Activated CD8-positive, alpha-beta T cell treated with anti-CD3 and anti-CD28 coated beads, Interleukin-2, amount 10 ng/mL, durations not matched to agents 7 days and 5 days (primary cell): ENCODE data around the gene NUP42. TPM values are rescaled to one million over a fixed set of nuclear protein-coding genes. Genes with fewer than 3 reads are reported as not detected.
"Not testable (repeated sequence)": the region's sequence is repeated elsewhere in the genome, so short reads cannot be mapped to it uniquely, and the experiment has no call there.

Experiments
- ATAC-seq: fragments of 150-1000 bp; cut with Tn5 transposase; one replicate; pipeline ENCODE4 v1.10.0; 2021; ENCODE audit warnings: moderate library complexity
- CTCF ChIA-PET: fragments of 350-600 bp; sonication (Branson Sonifier 250); formaldehyde crosslinking; loops from one replicate; lab custom pipeline; 2021; ENCODE audit warnings: antibody characterized with exemption; lab: Charles Lee
- POLR2A ChIA-PET: fragments of 350-600 bp; sonication (Branson Sonifier 250); formaldehyde crosslinking; loops from one replicate; lab custom pipeline; 2021; ENCODE audit warnings: antibody characterized with exemption; lab: Charles Lee
- DNase-seq: peaks from one replicate; pipeline ENCODE4 v3.0.0-alpha.2; 2020
- H3K27ac Mint-ChIP-seq: one replicate; pipeline ENCODE4 v1.8.0; 2021; ENCODE audit warnings: mild to moderate bottlenecking, mixed read lengths
- H3K27me3 Mint-ChIP-seq: one replicate; pipeline ENCODE4 v1.8.0; 2021; ENCODE audit warnings: low read depth, mixed read lengths
- H3K36me3 Mint-ChIP-seq: one replicate; pipeline ENCODE4 v1.8.0; 2021; ENCODE audit warnings: low read depth, mixed read lengths
- H3K4me1 Mint-ChIP-seq: one replicate; pipeline ENCODE4 v1.8.0; 2021; ENCODE audit warnings: low read depth, mixed read lengths
- H3K4me3 Mint-ChIP-seq: one replicate; pipeline ENCODE4 v1.8.0; 2021; ENCODE audit warnings: mild to moderate bottlenecking, mixed read lengths
- H3K9me3 Mint-ChIP-seq: one replicate; pipeline ENCODE4 v1.8.0; 2022; ENCODE audit warnings: mixed read lengths; ENCODE audit not compliant: insufficient read depth
- total RNA-seq, 2 experiments: library from RNA; stranded (reverse); gene quantifications; one replicate each; pipeline ENCODE4 v1.2.3, GENCODE V29; 2021

The NUP42 gene
- total RNA-seq, 2 experiments from 2014 or later, result 38.2 to 39.7 TPM

- Mint-ChIP-seq H3K9me3 (no peaks in the 10 kb centered on the region), H3K27me3 (peaks cover 20% of the 10 kb centered on the region), H3K4me3 (no peak overlapping the region), H3K27ac (no peak overlapping the region), H3K36me3 (no peaks in the 10 kb centered on the region), H3K4me1 (no peaks in the 10 kb centered on the region)
- ChIA-PET CTCF (no interaction called here), POLR2A (no interaction called here)
- no peak for ATAC-seq
- no peak for DNase-seq
These were observed 34.2 kb downstream of the NUP42 start for GRCh38 chr7:23216021-23216420.

GRCh38 chr7:23218196-23218595, 36.3 kb downstream of the NUP42 start:
- CTCF ChIA-PET, result no interaction called here
- Mint-ChIP-seq H3K36me3 (no peaks in the 10 kb centered on the region), H3K27ac (no peak overlapping the region), H3K27me3 (peaks cover 17% of the 10 kb centered on the region), H3K4me3 (no peak overlapping the region), H3K9me3 (no peaks in the 10 kb centered on the region), H3K4me1 (no peaks in the 10 kb centered on the region)
- no peak for ATAC-seq
- POLR2A ChIA-PET, result no interaction called here
- DNase-seq, result no peak

DNA sequence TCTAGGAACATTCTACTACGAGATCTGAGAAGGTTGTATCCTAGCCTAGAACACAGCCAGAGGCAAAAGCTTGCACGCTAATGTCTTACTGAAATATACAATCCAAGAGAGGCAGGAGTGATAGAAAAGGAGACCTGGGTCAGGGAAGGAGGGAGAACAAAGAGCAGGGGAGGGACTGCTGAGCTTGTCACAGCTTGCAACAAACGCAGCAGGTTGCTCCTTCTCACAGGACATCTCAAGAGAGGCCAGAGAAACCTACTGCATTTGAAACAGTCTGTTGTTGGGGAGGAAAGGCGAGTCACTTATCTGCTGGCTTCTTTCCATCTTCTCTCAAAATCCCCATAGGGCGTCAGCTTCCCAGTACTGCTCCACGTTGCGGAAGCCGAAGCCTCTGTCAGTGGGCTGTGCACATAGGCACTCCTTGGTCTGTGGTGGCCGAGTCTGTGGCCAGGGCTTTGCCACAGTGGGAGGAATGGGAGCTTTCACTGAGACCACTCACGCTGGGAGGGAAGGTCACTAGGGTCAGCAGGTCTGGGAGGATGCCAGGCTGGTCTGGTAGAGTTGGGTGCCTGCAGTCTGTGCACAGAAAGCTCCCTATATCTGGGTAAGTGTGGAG, 39.0 kb downstream of the NUP42 start:
- ChIA-PET CTCF (no interaction called here), POLR2A (no interaction called here)
- Mint-ChIP-seq H3K36me3 (no peaks in the 10 kb centered on the region), H3K4me3 (no peak overlapping the region), H3K27me3 (peaks cover 22% of the 10 kb centered on the region), H3K4me1 (no peaks in the 10 kb centered on the region), H3K9me3 (no peaks in the 10 kb centered on the region), H3K27ac (no peak overlapping the region)
- ATAC-seq (no peak), DNase-seq (no peak)

GRCh38 chr7:23222439-23223030, 40.7 kb downstream of the NUP42 start:
- no peaks in the 10 kb centered on the region for H3K4me1 Mint-ChIP-seq
- H3K27me3 Mint-ChIP-seq, result peaks cover 20% of the 10 kb centered on the region
- H3K9me3 Mint-ChIP-seq, result no peaks in the 10 kb centered on the region
- DNase-seq, result no peak
- H3K36me3 Mint-ChIP-seq, result no peaks in the 10 kb centered on the region
- H3K4me3 Mint-ChIP-seq, result no peak overlapping the region
- no peak overlapping the region for H3K27ac Mint-ChIP-seq
- CTCF ChIA-PET, result no interaction called here
- POLR2A ChIA-PET, result interaction anchor here (0.7 kb wide), 1 partner anchor 235 kb away, joined by 3 read pairs; no protein-coding TSS in a partner anchor
- ATAC-seq, result no peak

- H3K4me1 Mint-ChIP-seq, ATAC-seq, CTCF ChIA-PET, POLR2A ChIA-PET, DNase-seq, H3K4me3 Mint-ChIP-seq, H3K27ac Mint-ChIP-seq, H3K9me3 Mint-ChIP-seq, H3K36me3 Mint-ChIP-seq: not testable (repeated sequence)
- H3K27me3 Mint-ChIP-seq, result peaks cover 16% of the 10 kb centered on the region
These were observed 42.5 kb downstream of the NUP42 start for GRCh38 chr7:23224364-23224763.

GRCh38 chr7:23226844-23227450, 45.1 kb downstream of the NUP42 start:
- peaks cover 8% of the 10 kb centered on the region for H3K27me3 Mint-ChIP-seq
- DNase-seq (no peak), ATAC-seq (no peak)
- H3K4me3 Mint-ChIP-seq, result no peak overlapping the region
- H3K9me3 Mint-ChIP-seq, result no peaks in the 10 kb centered on the region
- H3K27ac Mint-ChIP-seq, result no peak overlapping the region
- H3K4me1 Mint-ChIP-seq, result no peaks in the 10 kb centered on the region
- POLR2A ChIA-PET, result no interaction called here
- CTCF ChIA-PET, result interaction anchor here (1.0 kb wide), 1 partner anchor 36 kb away, joined by 3 read pairs; no protein-coding TSS in a partner anchor
- H3K36me3 Mint-ChIP-seq, result no peaks in the 10 kb centered on the region

DNA sequence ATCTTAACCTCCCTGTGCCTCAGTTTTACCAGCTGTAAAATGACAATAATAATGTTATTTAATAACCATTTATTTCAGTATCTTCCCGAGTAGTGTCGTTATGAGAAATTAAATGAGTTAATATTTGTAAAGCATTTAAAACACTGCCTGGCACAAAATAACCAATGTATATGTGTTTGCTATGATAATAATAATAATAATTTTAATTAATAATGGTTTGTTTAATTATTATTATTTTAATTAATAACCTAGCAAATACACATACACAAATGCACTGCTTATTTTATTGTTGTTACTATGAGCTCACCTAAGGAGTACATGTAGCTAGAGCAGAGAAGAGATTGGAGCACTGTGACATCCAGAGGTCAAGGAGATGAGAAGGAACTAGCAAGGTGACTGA, 46.6 kb downstream of the NUP42 start:
- Mint-ChIP-seq H3K27ac (no peak overlapping the region), H3K36me3 (no peaks in the 10 kb centered on the region), H3K4me3 (no peak overlapping the region), H3K9me3 (no peaks in the 10 kb centered on the region), H3K27me3 (peaks cover 7% of the 10 kb centered on the region), H3K4me1 (no peaks in the 10 kb centered on the region)
- DNase-seq (no peak), ATAC-seq (no peak)
- ChIA-PET POLR2A (interaction anchor here (1.2 kb wide), 1 partner anchor 23 kb away, joined by 3 read pairs; no protein-coding TSS in a partner anchor), CTCF (no interaction called here)

GRCh38 chr7:23230641-23231101, 48.8 kb downstream of the NUP42 start:
- no peak overlapping the region for H3K27ac Mint-ChIP-seq
- H3K9me3 Mint-ChIP-seq, result no peaks in the 10 kb centered on the region
- no peak overlapping the region for H3K4me3 Mint-ChIP-seq
- no peak for DNase-seq
- H3K27me3 Mint-ChIP-seq, result peaks cover under 1% of the 10 kb centered on the region
- ChIA-PET CTCF (no interaction called here), POLR2A (no interaction called here)
- no peak for ATAC-seq
- no peaks in the 10 kb centered on the region for H3K36me3 Mint-ChIP-seq
- H3K4me1 Mint-ChIP-seq, result no peaks in the 10 kb centered on the region

GRCh38 chr7:23232966-23233365, 51.1 kb downstream of the NUP42 start:
- H3K4me3 Mint-ChIP-seq, result no peak overlapping the region
- no peaks in the 10 kb centered on the region for H3K4me1 Mint-ChIP-seq
- DNase-seq (no peak), ATAC-seq (no peak)
- H3K27me3 Mint-ChIP-seq, result no peaks in the 10 kb centered on the region
- H3K9me3 Mint-ChIP-seq, result no peaks in the 10 kb centered on the region
- H3K36me3 Mint-ChIP-seq, result no peaks in the 10 kb centered on the region
- ChIA-PET CTCF (no interaction called here), POLR2A (interaction anchor here (0.7 kb wide), 1 partner anchor 532 kb away, joined by 3 read pairs; no protein-coding TSS in a partner anchor)
- H3K27ac Mint-ChIP-seq, result no peak overlapping the region

GRCh38 chr7:23234569-23235296, 52.9 kb downstream of the NUP42 start:
- H3K9me3 Mint-ChIP-seq, result no peaks in the 10 kb centered on the region
- no peaks in the 10 kb centered on the region for H3K36me3 Mint-ChIP-seq
- no peak overlapping the region for H3K4me3 Mint-ChIP-seq
- H3K4me1 Mint-ChIP-seq, result no peaks in the 10 kb centered on the region
- no peak overlapping the region for H3K27ac Mint-ChIP-seq
- peaks cover under 1% of the 10 kb centered on the region for H3K27me3 Mint-ChIP-seq
- CTCF ChIA-PET, result no interaction called here
- POLR2A ChIA-PET, result no interaction called here
- DNase-seq (no peak), ATAC-seq (no peak)

GRCh38 chr7:23235813-23236221, 54.0 kb downstream of the NUP42 start:
- Mint-ChIP-seq H3K4me3 (no peak overlapping the region), H3K9me3 (no peaks in the 10 kb centered on the region), H3K27me3 (peaks cover 2% of the 10 kb centered on the region), H3K36me3 (no peaks in the 10 kb centered on the region), H3K4me1 (no peaks in the 10 kb centered on the region), H3K27ac (no peak overlapping the region)
- POLR2A ChIA-PET, result no interaction called here
- ATAC-seq (no peak), DNase-seq (no peak)
- CTCF ChIA-PET, result interaction anchor here (0.8 to 0.9 kb wide), 2 partner anchors 37 to 150 kb away, joined by 3 read pairs; no protein-coding TSS in a partner anchor

DNA sequence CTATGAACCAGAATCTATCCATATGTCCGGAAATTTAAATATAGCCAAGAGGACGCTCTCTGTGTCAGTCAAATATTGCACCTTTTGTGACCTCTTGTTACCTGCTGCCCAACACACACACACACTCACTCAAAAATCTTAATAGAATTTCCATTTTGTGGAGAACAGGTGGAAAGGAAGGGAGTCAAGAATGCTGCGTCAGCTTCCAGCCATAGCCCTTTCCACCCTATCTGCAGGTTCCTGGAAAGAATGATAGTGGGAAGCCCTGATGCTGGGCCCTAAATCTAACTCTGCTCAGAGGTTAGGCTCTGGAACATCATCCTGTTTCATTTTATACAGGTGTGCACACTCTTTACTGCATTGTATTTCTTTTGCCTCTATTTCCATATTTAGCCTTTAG, 55.2 kb downstream of the NUP42 start:
- Mint-ChIP-seq H3K4me1 (no peaks in the 10 kb centered on the region), H3K27ac (no peak overlapping the region), H3K36me3 (no peaks in the 10 kb centered on the region), H3K27me3 (peaks cover 2% of the 10 kb centered on the region), H3K9me3 (no peaks in the 10 kb centered on the region), H3K4me3 (no peak overlapping the region)
- DNase-seq, result no peak
- ChIA-PET CTCF (no interaction called here), POLR2A (no interaction called here)
- ATAC-seq, result no peak
